A673 (cell line): Measurements from ENCODE around the gene PARD3. TPM values are rescaled to one million over a fixed set of nuclear protein-coding genes. Genes with fewer than 3 reads are reported as not detected.

Experiments
- BruUV-seq: library from RNA; stranded (reverse); fragments of 400-500 nt; replicated peaks from 2 replicates; lab custom pipeline; 2021; lab: Mats Ljungman, UMichigan
- CTCF ChIA-PET: fragments of 300-600 bp; sonication (Branson Sonifier 250); formaldehyde crosslinking; loops from one replicate; lab custom pipeline; 2022; ENCODE audit warnings: antibody characterized with exemption; lab: Charles Lee
- POLR2A ChIA-PET: fragments of 300-600 bp; sonication (Branson Sonifier 250); formaldehyde crosslinking; loops from one replicate; lab custom pipeline; 2022; ENCODE audit warnings: antibody characterized with exemption; ENCODE audit not compliant: low non-redundant PET; lab: Charles Lee
- DNase-seq: peaks from one replicate; pipeline ENCODE4 v3.0.0-alpha.2; 2015; ENCODE audit warnings: low spot score
- H3K27ac ChIP-seq: fragments of 200-600 bp; sonication (generic); 2 replicates; pipeline ENCODE4 v1.5.1; 2016; ENCODE audit warnings: mixed run types, low read depth, mild to moderate bottlenecking, mixed read lengths, antibody characterized with exemption, low read length; ENCODE audit not compliant: poor library complexity, severe bottlenecking
- H3K27me3 ChIP-seq: fragments of 200-600 bp; sonication (generic); replicated peaks from 2 replicates; pipeline ENCODE4 v1.6.1; 2017; ENCODE audit warnings: mixed run types, low read depth, mild to moderate bottlenecking, mixed read lengths, antibody characterized with exemption, low read length; ENCODE audit not compliant: insufficient read depth, poor library complexity
- H3K36me3 ChIP-seq: fragments of 200-600 bp; sonication (generic); 2 replicates; pipeline ENCODE4 v1.6.1; 2016; ENCODE audit warnings: mixed run types, mild to moderate bottlenecking, mixed read lengths, antibody characterized with exemption, low read length; ENCODE audit not compliant: insufficient read depth, poor library complexity, severe bottlenecking
- H3K4me1 ChIP-seq: fragments of 200-600 bp; sonication (generic); 2 replicates; pipeline ENCODE4 v1.6.1; 2017; ENCODE audit warnings: mixed run types, mild to moderate bottlenecking, mixed read lengths, antibody characterized with exemption, low read length; ENCODE audit not compliant: insufficient read depth, poor library complexity, severe bottlenecking
- H3K4me3 ChIP-seq: fragments of 200-600 bp; sonication (generic); 2 replicates; pipeline ENCODE4 v1.5.1; 2016; ENCODE audit warnings: low read depth, mixed run types, mild to moderate bottlenecking, mixed read lengths, low read length; ENCODE audit not compliant: poor library complexity, severe bottlenecking
- H3K9me3 ChIP-seq: fragments of 200-600 bp; sonication (generic); 2 replicates; pipeline ENCODE4 v1.6.1; 2016; ENCODE audit warnings: mixed run types, low read depth, mild to moderate bottlenecking, mixed read lengths, antibody characterized with exemption, low read length; ENCODE audit not compliant: poor library complexity, severe bottlenecking
- CTCF ChIP-seq: fragments of 300-800, 200-600 bp; sonication (generic); conservative IDR thresholded peaks from 2 replicates; pipeline ENCODE4 v1.5.1; 2017; ENCODE audit warnings: low read depth, mild to moderate bottlenecking, antibody characterized with exemption, low read length, moderate library complexity, mixed read lengths
- EZH2 ChIP-seq: fragments of 200-600 bp; sonication (generic); IDR thresholded peaks from 2 replicates; pipeline ENCODE4 v1.6.1; 2017; ENCODE audit warnings: borderline replicate concordance, low read depth, mild to moderate bottlenecking, mixed read lengths, antibody characterized with exemption, low read length; ENCODE audit not compliant: poor library complexity, severe bottlenecking
- intact Hi-C: fragments of 100-400 bp; cut with micrococcal nuclease; formaldehyde crosslinking; loops from one replicate; pipeline ENCODE4 v1.10.0; 2022; ENCODE audit not compliant: unreplicated experiment
- total RNA-seq: library from RNA; stranded (reverse); gene quantifications from 2 replicates; pipeline ENCODE4 v1.2.3, GENCODE V29; 2021

The PARD3 gene
- total RNA-seq, 1 experiment from 2014 or later = 28.0 TPM

DNA sequence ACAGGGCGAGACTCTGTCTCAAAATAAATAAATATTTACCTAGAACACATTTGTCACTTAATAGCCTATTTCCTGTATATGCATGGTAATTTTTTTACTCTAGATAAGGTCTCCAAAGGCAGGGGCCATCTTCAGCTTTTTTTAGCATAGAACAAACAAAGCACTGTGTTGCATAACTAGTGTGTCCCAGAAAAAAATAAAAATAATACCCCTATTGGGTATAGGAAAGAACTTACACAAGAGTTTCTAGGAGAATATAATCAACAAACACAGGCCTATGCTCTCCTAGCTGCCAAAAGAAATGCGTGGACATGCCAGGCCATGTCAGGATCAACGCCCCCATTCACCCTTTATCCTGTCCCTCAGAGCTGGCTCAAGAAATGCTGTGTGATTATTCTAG lies 103.6 kb downstream of the PARD3 start:
- BruUV-seq = no TSS peak
- intact Hi-C loops = no loop called here
- DNase-seq = no peak
- Histone ChIP-seq H3K9me3 (no peaks in the 10 kb centered on the region), H3K36me3 (no peaks in the 10 kb centered on the region), H3K27ac (no peak overlapping the region), H3K4me1 (no peaks in the 10 kb centered on the region), H3K27me3 (no peaks in the 10 kb centered on the region), H3K4me3 (no peak overlapping the region)
- POLR2A ChIA-PET = no interaction called here
- TF ChIP-seq EZH2 (no peak), CTCF (no peak)
- CTCF ChIA-PET = interaction anchor here (0.6 kb wide), 1 partner anchor 1841 kb away, joined by 3 read pairs; no protein-coding TSS in a partner anchor

DNA sequence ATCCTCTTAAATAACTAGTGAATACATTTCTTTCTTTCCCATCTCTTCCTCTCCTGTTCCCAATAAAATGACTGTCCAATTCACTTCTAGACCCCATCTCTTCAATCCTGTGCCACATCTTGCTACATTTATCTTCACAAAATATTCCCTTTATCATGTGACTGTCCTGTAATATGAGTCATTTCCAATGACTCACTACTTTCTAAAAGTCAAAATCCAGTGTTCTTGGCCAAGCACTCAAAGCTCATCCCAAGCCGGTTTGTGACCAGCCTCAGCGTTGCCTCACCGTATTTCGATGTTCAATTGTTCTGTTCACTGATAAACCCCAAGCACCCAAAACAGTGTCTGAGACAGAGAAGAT lies 104.7 kb downstream of the PARD3 start:
- intact Hi-C loops = no loop called here
- no TSS peak for BruUV-seq
- Histone ChIP-seq H3K36me3 (no peaks in the 10 kb centered on the region), H3K27me3 (no peaks in the 10 kb centered on the region), H3K9me3 (no peaks in the 10 kb centered on the region), H3K27ac (no peak overlapping the region), H3K4me3 (no peak overlapping the region), H3K4me1 (no peaks in the 10 kb centered on the region)
- TF ChIP-seq CTCF = no peak
- TF ChIP-seq EZH2 = no peak
- CTCF ChIA-PET = no interaction called here
- peak; percentile 30 for DNase-seq
- POLR2A ChIA-PET = no interaction called here

DNA sequence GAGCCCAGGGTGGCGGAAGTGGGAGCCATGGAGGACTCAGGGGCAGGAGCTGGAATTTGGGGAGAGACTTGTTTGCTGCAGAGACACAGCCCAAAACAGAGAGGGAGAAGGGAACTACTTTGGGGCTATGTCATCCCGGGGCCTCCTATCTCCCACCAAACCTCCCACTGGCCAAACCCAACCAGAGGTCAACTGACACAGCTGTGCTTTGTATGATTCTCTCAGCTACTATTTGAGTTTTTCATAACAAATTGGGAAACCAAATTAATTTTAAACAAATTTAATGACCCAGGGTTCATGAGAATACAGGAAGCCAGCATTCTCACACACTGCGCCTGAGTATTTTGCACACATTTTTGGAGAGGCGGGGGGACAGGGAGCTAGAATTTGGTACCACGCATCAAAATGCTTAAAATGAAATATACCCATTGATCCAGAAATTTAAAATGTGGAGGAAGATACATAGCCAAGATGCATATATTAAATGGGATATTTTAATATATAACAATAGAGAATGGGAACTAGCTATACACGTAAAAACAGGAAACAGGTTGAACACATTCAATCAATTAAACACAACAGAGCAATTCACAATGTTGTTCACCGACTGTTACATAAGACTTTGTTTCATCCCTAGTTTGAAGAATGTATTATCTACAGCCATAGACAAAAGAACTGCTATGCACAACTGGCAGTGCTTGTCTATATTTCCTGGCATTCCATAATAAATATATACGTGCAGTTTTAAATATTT lies 105.3 kb downstream of the PARD3 start:
- intact Hi-C loops = no loop called here
- no peaks in the 10 kb centered on the region for H3K9me3 ChIP-seq
- H3K27me3 ChIP-seq = no peaks in the 10 kb centered on the region
- CTCF ChIA-PET = no interaction called here
- POLR2A ChIA-PET = no interaction called here
- TF ChIP-seq EZH2 = no peak
- TF ChIP-seq CTCF = no peak
- no peak overlapping the region for H3K4me3 ChIP-seq
- no peaks in the 10 kb centered on the region for H3K36me3 ChIP-seq
- no peak for DNase-seq
- H3K4me1 ChIP-seq = no peaks in the 10 kb centered on the region
- H3K27ac ChIP-seq = no peak overlapping the region
- BruUV-seq = no TSS peak
